ENCODE measurements around the gene NPAS1. TPM values are rescaled to one million over a fixed set of nuclear protein-coding genes. Genes with fewer than 3 reads are reported as not detected.
A peak's percentile ranks its signal among the peaks of the same experiment; 100 is the strongest.

The NPAS1 gene
- total and polyA plus RNA-seq, 2 of the 13 experiments (the other 11 are each of a cell fraction or from before 2014, with no cell fraction given) = 0.35 to 2.9 TPM

- TF ChIP-seq, protein P1, sequence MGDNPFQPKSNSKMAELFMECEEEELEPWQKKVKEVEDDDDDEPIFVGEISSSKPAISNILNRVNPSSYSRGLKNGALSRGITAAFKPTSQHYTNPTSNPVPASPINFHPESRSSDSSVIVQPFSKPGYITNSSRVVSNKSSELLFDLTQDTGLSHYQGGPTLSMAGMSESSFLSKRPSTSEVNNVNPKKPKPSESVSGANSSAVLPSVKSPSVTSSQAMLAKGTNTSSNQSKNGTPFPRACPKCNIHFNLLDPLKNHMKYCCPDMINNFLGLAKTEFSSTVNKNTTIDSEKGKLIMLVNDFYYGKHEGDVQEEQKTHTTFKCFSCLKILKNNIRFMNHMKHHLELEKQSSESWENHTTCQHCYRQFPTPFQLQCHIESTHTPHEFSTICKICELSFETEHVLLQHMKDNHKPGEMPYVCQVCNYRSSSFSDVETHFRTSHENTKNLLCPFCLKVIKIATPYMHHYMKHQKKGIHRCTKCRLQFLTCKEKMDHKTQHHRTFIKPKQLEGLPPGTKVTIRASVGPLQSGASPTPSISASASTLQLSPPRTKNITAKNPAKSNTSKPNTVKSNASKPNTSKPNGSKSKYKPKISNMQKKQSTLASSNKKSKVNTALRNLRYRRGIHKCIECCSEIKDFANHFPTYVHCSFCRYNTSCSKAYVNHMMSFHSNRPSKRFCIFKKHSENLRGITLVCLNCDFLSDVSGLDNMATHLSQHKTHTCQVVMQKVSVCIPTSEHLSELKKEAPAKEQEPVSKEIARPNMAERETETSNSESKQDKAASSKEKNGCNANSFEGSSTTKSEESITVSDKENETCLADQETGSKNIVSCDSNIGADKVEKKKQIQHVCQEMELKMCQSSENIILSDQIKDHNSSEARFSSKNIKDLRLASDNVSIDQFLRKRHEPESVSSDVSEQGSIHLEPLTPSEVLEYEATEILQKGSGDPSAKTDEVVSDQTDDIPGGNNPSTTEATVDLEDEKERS (CRISPR knock-in tag; IDR thresholded peaks at IDR 0.05) = no peak
- no peak for TF ChIP-seq ZNF251 (CRISPR knock-in tag; IDR thresholded peaks at IDR 0.05)
- TF ChIP-seq, protein P2, sequence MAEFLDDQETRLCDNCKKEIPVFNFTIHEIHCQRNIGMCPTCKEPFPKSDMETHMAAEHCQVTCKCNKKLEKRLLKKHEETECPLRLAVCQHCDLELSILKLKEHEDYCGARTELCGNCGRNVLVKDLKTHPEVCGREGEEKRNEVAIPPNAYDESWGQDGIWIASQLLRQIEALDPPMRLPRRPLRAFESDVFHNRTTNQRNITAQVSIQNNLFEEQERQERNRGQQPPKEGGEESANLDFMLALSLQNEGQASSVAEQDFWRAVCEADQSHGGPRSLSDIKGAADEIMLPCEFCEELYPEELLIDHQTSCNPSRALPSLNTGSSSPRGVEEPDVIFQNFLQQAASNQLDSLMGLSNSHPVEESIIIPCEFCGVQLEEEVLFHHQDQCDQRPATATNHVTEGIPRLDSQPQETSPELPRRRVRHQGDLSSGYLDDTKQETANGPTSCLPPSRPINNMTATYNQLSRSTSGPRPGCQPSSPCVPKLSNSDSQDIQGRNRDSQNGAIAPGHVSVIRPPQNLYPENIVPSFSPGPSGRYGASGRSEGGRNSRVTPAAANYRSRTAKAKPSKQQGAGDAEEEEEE (CRISPR knock-in tag; IDR thresholded peaks at IDR 0.05; ENCODE audit: borderline replicate concordance) = no peak
- TF ChIP-seq, protein P3, sequence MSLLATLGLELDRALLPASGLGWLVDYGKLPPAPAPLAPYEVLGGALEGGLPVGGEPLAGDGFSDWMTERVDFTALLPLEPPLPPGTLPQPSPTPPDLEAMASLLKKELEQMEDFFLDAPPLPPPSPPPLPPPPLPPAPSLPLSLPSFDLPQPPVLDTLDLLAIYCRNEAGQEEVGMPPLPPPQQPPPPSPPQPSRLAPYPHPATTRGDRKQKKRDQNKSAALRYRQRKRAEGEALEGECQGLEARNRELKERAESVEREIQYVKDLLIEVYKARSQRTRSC (CRISPR knock-in tag; IDR thresholded peaks at IDR 0.05; ENCODE audit: low read depth) = no peak
- no peak for TF ChIP-seq SRY (CRISPR knock-in tag; IDR thresholded peaks at IDR 0.05)
- no peak for TF ChIP-seq MEIS2 (CRISPR knock-in tag; IDR thresholded peaks at IDR 0.05)
- no peak for TF ChIP-seq ZNF496 (CRISPR knock-in tag; IDR thresholded peaks at IDR 0.05; ENCODE audit: insufficient replicate concordance)
- no peak for TF ChIP-seq ZNF530 (CRISPR knock-in tag; IDR thresholded peaks at IDR 0.05; ENCODE audit: low read depth)
- TF ChIP-seq FOXC1 (CRISPR knock-in tag; IDR thresholded peaks at IDR 0.05; ENCODE audit: borderline replicate concordance) = no peak
- no peak for TF ChIP-seq ZNF737 (CRISPR knock-in tag; IDR thresholded peaks at IDR 0.05; ENCODE audit: borderline replicate concordance)
- TF ChIP-seq, protein P4, sequence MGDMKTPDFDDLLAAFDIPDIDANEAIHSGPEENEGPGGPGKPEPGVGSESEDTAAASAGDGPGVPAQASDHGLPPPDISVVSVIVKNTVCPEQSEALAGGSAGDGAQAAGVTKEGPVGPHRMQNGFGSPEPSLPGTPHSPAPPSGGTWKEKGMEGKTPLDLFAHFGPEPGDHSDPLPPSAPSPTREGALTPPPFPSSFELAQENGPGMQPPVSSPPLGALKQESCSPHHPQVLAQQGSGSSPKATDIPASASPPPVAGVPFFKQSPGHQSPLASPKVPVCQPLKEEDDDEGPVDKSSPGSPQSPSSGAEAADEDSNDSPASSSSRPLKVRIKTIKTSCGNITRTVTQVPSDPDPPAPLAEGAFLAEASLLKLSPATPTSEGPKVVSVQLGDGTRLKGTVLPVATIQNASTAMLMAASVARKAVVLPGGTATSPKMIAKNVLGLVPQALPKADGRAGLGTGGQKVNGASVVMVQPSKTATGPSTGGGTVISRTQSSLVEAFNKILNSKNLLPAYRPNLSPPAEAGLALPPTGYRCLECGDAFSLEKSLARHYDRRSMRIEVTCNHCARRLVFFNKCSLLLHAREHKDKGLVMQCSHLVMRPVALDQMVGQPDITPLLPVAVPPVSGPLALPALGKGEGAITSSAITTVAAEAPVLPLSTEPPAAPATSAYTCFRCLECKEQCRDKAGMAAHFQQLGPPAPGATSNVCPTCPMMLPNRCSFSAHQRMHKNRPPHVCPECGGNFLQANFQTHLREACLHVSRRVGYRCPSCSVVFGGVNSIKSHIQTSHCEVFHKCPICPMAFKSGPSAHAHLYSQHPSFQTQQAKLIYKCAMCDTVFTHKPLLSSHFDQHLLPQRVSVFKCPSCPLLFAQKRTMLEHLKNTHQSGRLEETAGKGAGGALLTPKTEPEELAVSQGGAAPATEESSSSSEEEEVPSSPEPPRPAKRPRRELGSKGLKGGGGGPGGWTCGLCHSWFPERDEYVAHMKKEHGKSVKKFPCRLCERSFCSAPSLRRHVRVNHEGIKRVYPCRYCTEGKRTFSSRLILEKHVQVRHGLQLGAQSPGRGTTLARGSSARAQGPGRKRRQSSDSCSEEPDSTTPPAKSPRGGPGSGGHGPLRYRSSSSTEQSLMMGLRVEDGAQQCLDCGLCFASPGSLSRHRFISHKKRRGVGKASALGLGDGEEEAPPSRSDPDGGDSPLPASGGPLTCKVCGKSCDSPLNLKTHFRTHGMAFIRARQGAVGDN (CRISPR knock-in tag; IDR thresholded peaks at IDR 0.05) = peak; percentile 80
- no peak for TF ChIP-seq SOX5 (CRISPR knock-in tag; IDR thresholded peaks at IDR 0.05; ENCODE audit: borderline replicate concordance)
- TF ChIP-seq ZNF7 (CRISPR knock-in tag; IDR thresholded peaks at IDR 0.05) = no peak
- no peak for TF ChIP-seq MTF1 (CRISPR knock-in tag; IDR thresholded peaks at IDR 0.05)
- TF ChIP-seq NONO (IDR thresholded peaks at IDR 0.05) = no peak
- TF ChIP-seq NONO (CRISPR knock-in tag; conservative IDR thresholded peaks at IDR 0.05) = no peak
- TF ChIP-seq IRX3 (CRISPR knock-in tag; IDR thresholded peaks at IDR 0.05; ENCODE audit: borderline replicate concordance, low read depth) = no peak
- no peak for TF ChIP-seq NFRKB (IDR thresholded peaks at IDR 0.05)
- TF ChIP-seq ZNF235 (CRISPR knock-in tag; IDR thresholded peaks at IDR 0.05; ENCODE audit: borderline replicate concordance) = no peak
- TF ChIP-seq ZMYM2 (CRISPR knock-in tag; IDR thresholded peaks at IDR 0.05) = no peak
Measured at GRCh38 chr19:47035127-47036096, 15.8 kb downstream of the NPAS1 start (continued).
